ENCODE measurements around the gene DEAF1.
A peak's percentile ranks its signal among the peaks of the same experiment; 100 is the strongest.
"Not testable (repeated sequence)": the region's sequence is repeated elsewhere in the genome, so short reads cannot be mapped to it uniquely, and the experiment has no call there.

DEAF1 gene

GRCh38 chr11:701741-702461, 6.9 kb upstream of the DEAF1 start:
- no peak for DNase-seq (ENCODE audit: low read depth in 4 of 4, low spot score in 1 of 4)

GRCh38 chr11:699753-700152, 4.7 kb upstream of the DEAF1 start:
- DNase-seq (ENCODE audit: low read depth in 4 of 4, low spot score in 1 of 4), result no peak

GRCh38 chr11:699116-699508, 4.1 kb upstream of the DEAF1 start:
- no peak for DNase-seq (ENCODE audit: low read depth in 4 of 4, low spot score in 1 of 4)

DNA sequence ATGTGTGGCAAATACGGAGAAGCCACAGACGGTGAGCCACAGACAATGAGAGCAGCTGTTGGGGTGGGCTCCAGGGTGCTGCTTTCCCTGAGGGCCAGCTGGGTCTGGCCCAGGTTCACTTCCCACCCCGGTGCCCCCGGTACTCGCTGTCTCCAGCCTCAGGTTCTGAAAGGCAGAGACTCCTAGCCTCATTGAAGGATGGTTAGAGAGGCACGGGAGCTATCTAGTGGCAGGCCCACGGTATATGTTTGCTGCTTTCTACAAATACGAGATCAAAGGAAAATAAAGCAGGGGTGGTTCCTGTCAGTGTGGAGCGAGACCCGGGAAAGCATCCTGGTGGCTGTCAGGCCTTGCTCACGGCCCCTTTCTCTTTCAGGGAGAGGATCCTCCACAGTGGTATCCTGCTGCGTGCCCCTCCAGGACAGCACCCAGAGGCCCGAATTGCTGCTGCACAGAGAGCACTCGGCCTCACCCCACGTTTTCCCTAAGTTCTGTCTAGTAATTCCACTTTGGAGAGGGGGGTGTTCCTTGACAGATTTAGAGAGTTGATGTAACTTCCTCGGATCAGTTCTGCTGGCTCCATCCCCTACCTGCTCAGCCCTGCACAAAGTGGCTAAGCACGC, 3.6 kb upstream of the DEAF1 start:
- DNase-seq (ENCODE audit: low read depth in 4 of 4, low spot score in 1 of 4), result no peak

DNA sequence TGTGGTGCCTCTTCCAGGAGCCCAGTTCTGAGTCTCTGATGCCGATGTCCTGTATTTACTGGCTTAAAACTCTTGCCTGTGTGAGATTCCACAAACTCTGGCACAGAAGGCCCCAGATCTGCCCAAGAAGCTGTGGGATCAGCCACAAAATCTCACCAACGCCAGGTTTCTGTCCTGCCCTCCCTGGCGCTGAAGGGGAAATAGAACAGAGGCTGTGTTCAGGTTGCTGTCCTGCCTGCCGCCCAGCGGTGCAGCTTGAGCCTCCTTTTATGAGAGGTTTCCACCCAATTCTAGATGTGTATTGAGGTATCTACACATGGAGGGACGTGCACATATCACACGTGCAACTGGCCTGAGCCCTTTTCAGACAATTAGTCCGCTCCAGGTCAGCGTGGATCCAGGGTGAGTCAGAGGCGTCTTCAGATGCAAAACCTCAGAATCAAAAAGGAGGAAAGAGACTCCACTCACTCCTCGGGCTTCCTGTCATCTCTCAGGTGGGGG, 2.8 kb upstream of the DEAF1 start:
- no peak for DNase-seq (ENCODE audit: low read depth in 4 of 4, low spot score in 1 of 4)

DNA sequence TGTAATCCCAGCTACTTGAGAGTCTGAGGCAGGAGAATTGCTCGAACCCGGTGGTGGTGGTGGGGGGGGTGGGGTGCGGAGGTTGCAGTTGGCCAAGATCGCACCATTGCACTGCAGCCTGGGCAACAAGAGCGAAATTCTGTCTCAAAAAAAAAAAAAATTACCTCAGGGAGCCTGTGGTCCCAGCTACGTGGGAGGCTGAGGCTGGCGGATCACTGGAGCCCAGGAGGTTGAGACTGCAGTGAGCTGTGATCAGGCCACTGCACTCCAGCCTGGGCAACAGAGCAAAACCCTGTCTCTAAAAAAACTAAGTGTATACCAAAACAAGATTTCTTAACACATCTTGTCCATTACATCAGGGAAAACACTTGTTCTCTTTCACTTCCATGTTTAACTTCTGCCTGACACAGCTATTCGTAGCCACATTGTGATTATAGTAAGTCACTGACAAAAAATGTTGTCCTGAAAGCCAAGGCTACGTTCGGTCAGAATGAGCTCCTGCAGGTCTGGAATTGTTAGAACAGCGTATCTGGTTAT, 2.0 kb upstream of the DEAF1 start:
- DNase-seq (ENCODE audit: low read depth in 4 of 4, low spot score in 1 of 4), result no peak

GRCh38 chr11:695538-696248, 671 bp upstream of the DEAF1 start, which contains the start of gene TMEM80:
TSS of gene TMEM80 (plus strand) at chr11:695816. CDS start at chr11:695828, 12 bp downstream.
- peak; percentile 88 to 99 (median 95) for DNase-seq (ENCODE audit: low read depth in 4 of 4, low spot score in 1 of 4)

DNA sequence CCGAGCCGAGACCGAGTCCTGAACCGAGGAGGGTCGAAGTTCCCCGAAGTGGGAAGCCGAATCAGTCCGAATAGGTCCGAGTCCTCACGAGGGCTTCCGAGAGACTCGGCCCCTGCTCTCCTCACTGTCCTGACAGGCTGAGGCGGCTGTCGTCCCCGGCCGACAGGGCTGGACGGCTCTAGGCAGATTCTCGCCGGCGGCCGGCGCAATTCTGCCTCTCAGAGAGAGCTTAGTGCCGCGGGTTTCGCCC, 191 bp upstream of the DEAF1 start:
- DNase-seq (ENCODE audit: low read depth in 4 of 4, low spot score in 1 of 4), result no peak

DNA sequence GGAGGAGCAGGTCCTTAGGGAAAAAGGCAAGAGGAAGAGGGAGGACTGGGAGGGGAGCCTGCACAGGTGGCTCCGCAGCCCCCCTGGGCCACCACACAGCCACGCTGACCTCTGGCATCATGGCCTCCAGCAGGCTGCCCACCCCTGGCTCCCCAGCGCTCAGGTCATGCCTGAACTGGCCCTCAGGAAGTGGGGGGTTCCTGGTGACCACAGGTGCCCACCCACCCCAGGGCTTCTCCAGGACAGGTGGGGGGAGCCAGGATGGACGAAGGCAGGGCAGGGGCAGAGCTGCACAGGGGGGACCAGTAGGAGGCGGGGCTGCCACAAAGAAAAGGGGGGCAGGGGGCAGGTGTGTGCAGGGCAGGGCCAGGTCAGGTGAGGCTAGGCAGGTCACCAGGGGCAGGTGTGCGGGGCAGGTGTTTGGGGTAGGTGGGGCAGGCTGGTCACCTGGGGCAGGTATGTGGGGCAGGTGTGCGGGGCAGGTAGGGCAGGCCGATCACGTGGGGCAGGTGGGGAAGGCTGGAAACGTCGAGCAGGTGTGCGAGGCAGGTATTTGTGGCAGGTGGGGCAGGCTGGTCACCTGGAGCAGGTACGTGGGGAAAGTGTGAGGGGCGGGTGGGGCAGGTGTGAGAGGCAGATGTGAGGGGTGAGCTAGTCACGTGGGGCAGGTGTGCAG, 997 bp downstream of the DEAF1 start:
- no peak for DNase-seq (ENCODE audit: low read depth in 4 of 4, low spot score in 1 of 4)

DNA sequence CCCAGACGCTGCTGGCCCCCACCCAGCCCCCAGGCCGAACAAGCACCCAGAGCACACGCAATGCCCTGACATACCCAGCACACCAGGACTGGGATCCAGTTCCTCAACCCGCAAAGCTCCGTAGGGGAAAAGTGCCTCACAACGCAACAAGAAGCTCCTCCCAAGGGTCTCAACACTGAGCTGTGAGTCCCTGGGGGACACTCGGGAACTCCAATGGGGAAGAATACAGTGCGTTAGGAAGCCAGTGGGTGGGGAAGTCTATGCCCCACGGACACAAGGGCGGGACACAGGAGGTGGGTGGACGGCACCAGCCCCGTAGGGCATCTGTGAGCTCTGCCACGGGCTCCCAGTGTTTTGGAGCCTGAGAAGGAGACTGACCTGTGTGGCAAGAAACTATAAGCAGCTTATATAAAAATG, 1.6 kb downstream of the DEAF1 start:
- no peak for DNase-seq (ENCODE audit: low read depth in 4 of 4, low spot score in 1 of 4)

GRCh38 chr11:692824-693414, 2.1 kb downstream of the DEAF1 start:
- DNase-seq (ENCODE audit: low read depth in 4 of 4, low spot score in 1 of 4), result no peak

GRCh38 chr11:691710-692590, 3.1 kb downstream of the DEAF1 start:
- no peak for DNase-seq (ENCODE audit: low read depth in 4 of 4, low spot score in 1 of 4)

GRCh38 chr11:690738-691633, 4.0 kb downstream of the DEAF1 start:
- no peak for DNase-seq (ENCODE audit: low read depth in 4 of 4, low spot score in 1 of 4)

- DNase-seq (ENCODE audit: low read depth in 4 of 4, low spot score in 1 of 4), result not testable (repeated sequence)
Measured at GRCh38 chr11:690244-690643, 4.8 kb downstream of the DEAF1 start.

DNA sequence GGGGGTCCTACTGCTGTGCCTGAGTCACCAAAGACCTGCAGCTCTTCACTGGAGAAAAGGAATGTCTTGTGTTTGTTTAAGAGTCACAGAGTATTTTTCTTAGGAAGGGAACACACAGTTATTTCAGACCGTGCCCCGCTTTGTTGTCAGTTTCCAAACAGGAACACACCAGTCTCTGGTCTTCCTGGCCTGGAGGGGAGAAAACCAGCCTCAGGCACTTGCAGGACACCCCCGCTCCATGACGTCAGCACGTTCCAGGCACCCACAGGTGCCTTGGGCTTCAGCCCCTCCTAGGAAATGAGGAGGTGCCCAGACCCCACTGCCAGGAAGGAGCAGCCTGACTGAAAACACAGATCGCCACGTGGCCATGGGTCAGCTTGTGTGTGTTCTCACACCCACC, 5.4 kb downstream of the DEAF1 start:
- no peak for DNase-seq (ENCODE audit: low read depth in 4 of 4, low spot score in 1 of 4)

- no peak for DNase-seq (ENCODE audit: low read depth in 4 of 4, low spot score in 1 of 4)
Measured at GRCh38 chr11:688681-689080, 6.3 kb downstream of the DEAF1 start.

GRCh38 chr11:687751-688150, 7.3 kb downstream of the DEAF1 start:
- no peak for DNase-seq (ENCODE audit: low read depth in 4 of 4, low spot score in 1 of 4)

- no peak for DNase-seq (ENCODE audit: low read depth in 4 of 4, low spot score in 1 of 4)
Measured at GRCh38 chr11:686451-687243, 8.4 kb downstream of the DEAF1 start.
